Skeletal muscle cell (primary cell): ENCODE data around the gene BBS4.
"Not testable (repeated sequence)": the region's sequence is repeated elsewhere in the genome, so short reads cannot be mapped to it uniquely, and the experiment has no call there.

Source experiments
- DNase-seq: peaks from one replicate; pipeline ENCODE4 v3.0.0-alpha.2; 2010; ENCODE audit warnings: low read depth
- H3K4me3 ChIP-seq: 2 replicates; pipeline ENCODE4 v1.5.1; 2011; ENCODE audit warnings: low read depth, mild to moderate bottlenecking, control low read depth, low read length, moderate library complexity

BBS4 gene, protein sequence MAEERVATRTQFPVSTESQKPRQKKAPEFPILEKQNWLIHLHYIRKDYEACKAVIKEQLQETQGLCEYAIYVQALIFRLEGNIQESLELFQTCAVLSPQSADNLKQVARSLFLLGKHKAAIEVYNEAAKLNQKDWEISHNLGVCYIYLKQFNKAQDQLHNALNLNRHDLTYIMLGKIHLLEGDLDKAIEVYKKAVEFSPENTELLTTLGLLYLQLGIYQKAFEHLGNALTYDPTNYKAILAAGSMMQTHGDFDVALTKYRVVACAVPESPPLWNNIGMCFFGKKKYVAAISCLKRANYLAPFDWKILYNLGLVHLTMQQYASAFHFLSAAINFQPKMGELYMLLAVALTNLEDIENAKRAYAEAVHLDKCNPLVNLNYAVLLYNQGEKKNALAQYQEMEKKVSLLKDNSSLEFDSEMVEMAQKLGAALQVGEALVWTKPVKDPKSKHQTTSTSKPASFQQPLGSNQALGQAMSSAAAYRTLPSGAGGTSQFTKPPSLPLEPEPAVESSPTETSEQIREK

GRCh38 chr15:72685925-72686794, at the start of gene BBS4, which contains the start of gene HIGD2B:
BBS4 (plus strand) TSS chr15:72686207; CDS start chr15:72686228, 21 bp downstream.
HIGD2B (minus strand) TSS chr15:72686182; CDS start chr15:72676374, 9,808 bp downstream.
- H3K4me3 ChIP-seq, result peak within 1 kb of the TSS; percentile 85

DNA sequence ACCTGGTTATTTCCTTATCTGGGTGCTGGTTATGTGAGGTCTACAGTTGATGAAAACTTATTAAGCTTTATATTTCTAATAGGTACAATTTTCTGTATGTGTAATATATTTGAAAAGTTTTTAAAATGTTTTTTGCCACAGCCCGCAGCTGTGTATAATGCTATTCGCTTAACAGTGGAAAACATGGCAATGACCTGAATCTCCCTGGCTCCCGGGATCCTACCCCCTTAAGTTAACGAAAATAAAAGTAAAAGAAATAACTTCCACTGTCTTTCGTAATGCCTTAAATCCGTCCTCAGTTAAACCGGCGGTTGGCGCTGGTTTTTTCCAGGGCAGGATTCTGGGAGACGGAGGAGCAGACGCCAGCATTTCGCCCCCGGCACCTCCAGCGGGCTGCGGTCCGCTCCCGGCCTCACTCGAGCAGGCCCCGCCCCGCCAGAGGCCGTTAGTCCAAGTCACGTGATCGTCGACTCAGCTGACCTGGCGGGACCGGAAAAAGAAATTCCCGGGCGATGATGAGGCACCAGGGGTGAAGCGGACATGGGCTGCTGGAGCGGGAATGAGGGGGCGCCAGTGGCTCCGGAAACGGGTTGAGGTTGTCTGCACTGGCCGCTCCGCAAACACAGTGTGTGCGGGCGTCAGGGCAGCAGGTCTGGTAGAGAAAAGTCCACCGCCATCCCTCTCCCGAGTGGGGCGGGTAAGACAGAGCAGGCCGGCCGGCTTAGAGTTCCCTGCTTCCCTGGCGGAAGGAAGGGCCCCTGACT, 49.3 kb upstream of the BBS4 start:
- not testable (repeated sequence) for DNase-seq
- H3K4me3 ChIP-seq, result peak overlapping the region; percentile 44

More at GRCh38 chr15:72685925-72686794, at the start of gene BBS4, which contains the start of gene HIGD2B:
- DNase-seq, result peak; percentile 38

DNA sequence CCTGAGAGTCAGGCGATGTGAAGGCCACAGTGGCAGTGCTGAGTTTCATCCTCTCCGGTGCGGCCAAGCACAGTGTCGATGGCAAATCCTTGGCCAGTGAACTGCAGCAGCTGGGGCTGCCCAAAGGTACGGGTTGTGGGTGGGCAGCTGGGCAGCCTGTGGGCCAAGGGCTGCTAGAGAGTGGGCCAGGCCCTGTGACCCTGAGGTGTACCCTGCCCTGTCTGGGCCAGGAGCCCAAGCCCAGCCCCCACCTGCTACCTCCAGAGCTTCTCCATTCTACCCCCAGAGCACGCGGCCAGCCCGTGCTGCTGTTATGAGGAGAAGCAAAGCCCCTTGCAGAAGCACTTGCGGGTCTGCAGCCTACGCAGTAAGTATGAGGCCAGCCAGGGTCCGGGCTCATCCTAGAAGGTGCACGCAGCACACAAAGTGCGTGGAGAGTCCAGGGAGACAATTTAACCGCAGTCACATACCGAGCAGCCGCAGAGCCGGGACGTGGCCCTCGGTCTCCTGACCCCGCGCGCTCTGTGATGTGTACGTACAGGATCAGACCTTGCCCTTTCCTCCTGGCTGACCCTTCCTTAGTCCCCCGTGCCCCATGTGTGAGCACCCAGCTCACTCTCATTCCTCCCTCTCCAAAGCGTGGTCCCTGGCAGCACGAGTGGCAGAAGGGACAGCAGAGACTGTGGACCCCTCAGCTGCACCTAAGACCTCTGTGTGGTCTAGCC, 46.1 kb upstream of the BBS4 start:
- not testable (repeated sequence) for DNase-seq, H3K4me3 ChIP-seq

DNA sequence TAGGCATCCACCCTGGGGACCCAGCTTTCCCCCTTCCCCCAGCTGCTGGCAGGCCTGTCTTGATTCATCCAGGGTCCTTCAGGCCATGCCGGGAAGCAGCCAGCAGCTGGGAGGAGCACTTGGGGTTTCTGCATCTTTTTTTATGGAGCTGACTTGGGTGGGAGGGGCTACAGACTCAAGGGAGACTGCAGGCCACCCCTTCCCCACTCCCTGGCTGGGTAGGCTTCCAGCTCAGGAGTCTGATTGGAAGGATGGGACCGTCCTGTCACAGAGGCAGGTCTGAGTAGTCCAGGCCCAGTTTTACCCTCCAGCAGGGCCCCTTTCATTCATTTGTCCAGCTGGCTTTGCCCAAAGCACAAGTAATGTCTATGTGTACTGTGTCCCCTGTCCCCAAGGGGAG, 43.7 kb upstream of the BBS4 start:
- not testable (repeated sequence) for H3K4me3 ChIP-seq, DNase-seq

- not testable (repeated sequence) for DNase-seq, H3K4me3 ChIP-seq
These were observed 37.3 kb upstream of the BBS4 start for GRCh38 chr15:72648631-72649253.

- H3K4me3 ChIP-seq, DNase-seq: not testable (repeated sequence)
These were observed 31.6 kb upstream of the BBS4 start, which contains the start of gene GOLGA6B for GRCh38 chr15:72654397-72654796. GOLGA6B (plus strand) TSS chr15:72654697; CDS start chr15:72654738, 41 bp downstream.

GRCh38 chr15:72656014-72656413, 30.0 kb upstream of the BBS4 start:
- not testable (repeated sequence) for DNase-seq, H3K4me3 ChIP-seq

- H3K4me3 ChIP-seq, DNase-seq: not testable (repeated sequence)
These were observed 24.9 kb upstream of the BBS4 start for GRCh38 chr15:72661081-72661480.

DNA sequence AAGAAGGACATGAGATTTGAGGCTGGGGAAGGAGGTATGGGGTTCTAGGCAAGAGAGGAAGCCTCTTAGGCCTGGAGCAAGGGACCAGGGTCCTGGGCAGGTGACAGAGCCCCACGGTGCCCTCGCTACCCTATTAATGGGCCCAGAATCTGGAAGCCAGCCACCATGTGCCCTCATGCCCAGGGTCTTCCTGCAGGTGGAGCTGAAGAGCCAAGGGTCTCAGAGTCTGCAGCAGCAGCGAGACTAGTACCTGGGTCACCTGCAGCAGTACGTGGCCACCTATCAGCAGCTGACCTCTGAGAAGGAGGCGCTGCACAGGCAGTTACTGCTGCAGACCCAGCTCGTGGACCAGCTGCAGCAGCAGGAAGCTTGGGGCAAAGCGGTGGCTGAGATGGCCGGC, 22.1 kb upstream of the BBS4 start:
- not testable (repeated sequence) for DNase-seq

GRCh38 chr15:72665706-72666105, 20.3 kb upstream of the BBS4 start:
- H3K4me3 ChIP-seq, DNase-seq: not testable (repeated sequence)

More for the DNA sequence above, 22.1 kb upstream of the BBS4 start:
- H3K4me3 ChIP-seq, result not testable (repeated sequence)

GRCh38 chr15:72669803-72670202, 16.2 kb upstream of the BBS4 start:
- not testable (repeated sequence) for H3K4me3 ChIP-seq, DNase-seq

- not testable (repeated sequence) for DNase-seq, H3K4me3 ChIP-seq
These were observed 15.2 kb upstream of the BBS4 start for GRCh38 chr15:72670656-72671352.

DNA sequence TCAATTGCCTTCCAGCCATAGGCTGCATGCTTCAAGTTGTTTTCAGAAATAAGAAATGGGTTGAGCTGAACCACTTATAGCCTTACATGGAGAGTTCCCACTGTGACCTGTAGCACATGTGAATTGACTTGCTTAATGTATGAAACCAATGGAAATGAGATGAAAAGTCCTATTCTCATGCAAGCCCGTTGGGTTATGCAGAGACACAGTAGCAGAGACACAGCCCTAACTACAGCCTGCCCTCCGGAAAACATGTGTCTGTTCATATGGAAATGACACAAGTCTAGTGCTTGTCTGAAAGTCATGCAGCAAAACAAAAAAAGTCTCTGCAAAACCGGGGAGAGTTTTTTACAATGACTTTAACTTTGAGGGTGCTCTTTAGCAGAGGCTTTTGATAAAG, 14.5 kb upstream of the BBS4 start:
- no peak for DNase-seq
- H3K4me3 ChIP-seq, result no peak overlapping the region

- no peak for DNase-seq
These were observed 9.2 kb upstream of the BBS4 start for GRCh38 chr15:72676838-72677237.

DNA sequence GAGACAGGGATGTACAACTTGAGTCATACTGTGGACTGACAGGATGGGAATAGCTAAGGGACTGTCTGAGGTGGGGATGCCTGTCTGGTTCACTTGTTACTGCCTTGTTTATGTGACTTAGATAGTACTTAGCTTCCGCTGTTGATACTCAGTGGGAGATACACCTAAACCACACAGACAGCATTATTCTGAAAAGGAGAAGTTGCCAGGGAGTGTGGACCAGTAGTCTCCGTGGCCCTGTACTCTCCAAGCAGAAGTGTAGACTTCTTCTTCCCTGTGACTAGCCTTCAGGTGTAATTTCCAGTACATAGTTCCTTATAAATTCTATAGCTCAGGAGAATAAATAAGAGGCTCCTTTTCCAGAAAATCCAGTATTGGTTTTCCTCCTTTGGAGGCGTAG, 5.1 kb upstream of the BBS4 start:
- H3K4me3 ChIP-seq, result no peak overlapping the region
- no peak for DNase-seq

More at GRCh38 chr15:72676838-72677237, 9.2 kb upstream of the BBS4 start:
- no peak overlapping the region for H3K4me3 ChIP-seq

GRCh38 chr15:72682772-72683171, 3.2 kb upstream of the BBS4 start:
- no peak overlapping the region for H3K4me3 ChIP-seq
- no peak for DNase-seq

DNA sequence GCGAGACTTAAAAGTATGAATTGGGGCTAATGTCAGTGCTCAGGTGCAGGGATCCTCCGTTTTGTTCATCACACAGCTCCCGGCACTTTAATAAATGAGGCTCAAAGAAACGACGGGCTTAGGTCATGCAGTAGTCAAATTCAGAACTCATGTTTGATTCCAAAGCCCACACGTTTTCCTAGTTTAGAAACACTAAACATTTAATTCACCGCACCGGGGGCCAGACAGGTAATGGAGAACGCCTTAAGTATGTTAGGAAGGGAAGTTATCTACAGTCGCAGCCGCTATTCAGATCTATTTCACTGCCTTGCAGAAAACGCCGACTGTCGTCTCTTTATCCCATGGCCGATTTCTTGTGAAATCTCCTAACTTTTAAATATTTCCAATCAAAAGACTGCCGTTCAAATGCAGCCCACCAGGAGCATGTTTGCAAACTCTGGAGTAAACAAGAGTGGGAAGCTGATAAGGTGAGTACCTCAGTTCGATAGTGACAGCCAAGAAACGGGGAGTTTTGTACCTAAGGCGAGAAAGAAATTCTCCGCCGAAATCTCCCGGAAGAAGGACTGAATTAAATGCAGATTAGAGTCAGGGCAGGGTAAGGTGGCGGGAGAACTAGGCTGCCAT, 594 bp upstream of the BBS4 start:
- peak overlapping the region; percentile 85 for H3K4me3 ChIP-seq
- DNase-seq, result no peak
